Upper lobe of left lung (tissue), 4 donors: ENCODE data around the gene ZSCAN30.

Experiments used
- CTCF ChIP-seq, 6 experiments: fragments of 450-650 bp in 4 of 6; fragments of 200-600 bp in 2 of 6; sonication (generic) in 2 of 6; IDR thresholded peaks; one replicate each; pipeline ENCODE4 v1.5.1; 2016 to 2019; ENCODE audit warnings: antibody characterized with exemption in 6 of 6
- EP300 ChIP-seq, 4 donors: sonication (generic); formaldehyde crosslinking; IDR thresholded peaks; one replicate each; pipeline ENCODE4 v1.5.1; 2017; ENCODE audit warnings: antibody characterized with exemption in 4 of 4, control low read depth in 2 of 4
- POLR2A ChIP-seq, 4 donors: fragments of 450-650 bp; IDR thresholded peaks; one replicate each; pipeline ENCODE4 v1.5.1; 2016 to 2017; ENCODE audit warnings: antibody characterized with exemption in 4 of 4, mild to moderate bottlenecking in 2 of 4

- TF ChIP-seq CTCF (IDR thresholded peaks at IDR 0.05) (no peak), POLR2A (IDR thresholded peaks at IDR 0.05) (no peak), EP300 (IDR thresholded peaks at IDR 0.05) (no peak)
Measured at GRCh38 chr18:35244671-35245070, 45.4 kb downstream of the ZSCAN30 start.
